Measurements from ENCODE around the gene NR2C1. TPM values are rescaled to one million over a fixed set of nuclear protein-coding genes. Genes with fewer than 3 reads are reported as not detected.

The NR2C1 gene
- total and polyA plus RNA-seq, 9 of the 15 experiments (the other 6 are each of a cell fraction or from before 2014, with no cell fraction given): 8.5 to 42.4 (median 35.6) TPM

DNA sequence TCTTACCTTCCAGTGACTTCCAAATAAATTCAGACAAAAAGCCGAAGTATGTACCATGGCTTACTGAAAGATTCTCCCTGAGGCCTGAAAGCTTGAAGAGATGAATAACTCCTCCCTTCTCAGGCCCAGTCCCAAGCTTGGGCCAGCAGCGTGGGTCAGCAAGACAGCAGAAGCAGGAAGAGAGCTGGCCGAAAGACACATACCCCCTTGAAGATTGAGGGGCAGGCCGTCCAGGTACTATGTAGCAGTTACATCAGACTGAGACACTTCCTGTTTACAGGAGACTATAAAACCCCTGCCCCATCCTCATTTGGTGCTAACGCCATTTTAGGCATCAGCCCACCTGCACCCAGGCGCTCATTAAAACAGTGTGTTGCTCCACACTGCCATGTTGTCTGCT, 84.9 kb downstream of the NR2C1 start (continued):
- TF ChIP-seq, protein P1, sequence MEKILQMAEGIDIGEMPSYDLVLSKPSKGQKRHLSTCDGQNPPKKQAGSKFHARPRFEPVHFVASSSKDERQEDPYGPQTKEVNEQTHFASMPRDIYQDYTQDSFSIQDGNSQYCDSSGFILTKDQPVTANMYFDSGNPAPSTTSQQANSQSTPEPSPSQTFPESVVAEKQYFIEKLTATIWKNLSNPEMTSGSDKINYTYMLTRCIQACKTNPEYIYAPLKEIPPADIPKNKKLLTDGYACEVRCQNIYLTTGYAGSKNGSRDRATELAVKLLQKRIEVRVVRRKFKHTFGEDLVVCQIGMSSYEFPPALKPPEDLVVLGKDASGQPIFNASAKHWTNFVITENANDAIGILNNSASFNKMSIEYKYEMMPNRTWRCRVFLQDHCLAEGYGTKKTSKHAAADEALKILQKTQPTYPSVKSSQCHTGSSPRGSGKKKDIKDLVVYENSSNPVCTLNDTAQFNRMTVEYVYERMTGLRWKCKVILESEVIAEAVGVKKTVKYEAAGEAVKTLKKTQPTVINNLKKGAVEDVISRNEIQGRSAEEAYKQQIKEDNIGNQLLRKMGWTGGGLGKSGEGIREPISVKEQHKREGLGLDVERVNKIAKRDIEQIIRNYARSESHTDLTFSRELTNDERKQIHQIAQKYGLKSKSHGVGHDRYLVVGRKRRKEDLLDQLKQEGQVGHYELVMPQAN (IDR thresholded peaks at IDR 0.05; ENCODE audit: borderline replicate concordance): no peak
- no peak for TF ChIP-seq EP300 (IDR thresholded peaks at IDR 0.05; ENCODE audit: low read length)

GRCh38 chr12:94987801-94988200, 85.6 kb downstream of the NR2C1 start:
- ATAC-seq: no peak
- Histone ChIP-seq H3K4me3 (no peak overlapping the region), H2AFZ (ENCODE audit: low read depth, low read length) (no peak overlapping the region), H3K4me1 (replicated peaks in 1 of 2; ENCODE audit: control insufficient read depth in 2 of 2, insufficient read depth in 2 of 2, low read length in 2 of 2) (no peaks in the 10 kb centered on the region), H3K9me3 (replicated peaks; ENCODE audit: control insufficient read depth, insufficient read depth, low read depth, low read length) (no peaks in the 10 kb centered on the region), H3K9ac (ENCODE audit: insufficient read depth in 1 of 2, low read depth in 2 of 2, low read length in 2 of 2) (no peak overlapping the region), H3K27ac (ENCODE audit: extremely low read depth, low read depth, low read length) (no peak overlapping the region), H4K20me1 (replicated peaks; ENCODE audit: control insufficient read depth, insufficient read depth, low read length) (no peaks in the 10 kb centered on the region), H3K36me3 (ENCODE audit: control insufficient read depth, insufficient read depth, low read length) (peaks cover 41% of the 10 kb centered on the region; the same call in 2 of the 3 replicates), H3K9me1 (ENCODE audit: control insufficient read depth, insufficient read depth, low read length) (no peaks in the 10 kb centered on the region), H3K27me3 (ENCODE audit: control insufficient read depth in 2 of 2, insufficient read depth in 2 of 2, low read length in 2 of 2) (no peaks in the 10 kb centered on the region), H3K79me2 (ENCODE audit: control insufficient read depth, insufficient read depth, low read length) (peaks cover 3% of the 10 kb centered on the region; the same call in 1 of the 3 replicates), H3K4me2 (ENCODE audit: insufficient read depth, low read length) (no peak overlapping the region)
- POLR2A ChIA-PET: no interaction called here
- no TSS peak for BruUV-seq (replicated peaks)
- DNase-seq (ENCODE audit: extremely low read depth in 1 of 4, low spot score in 3 of 4): no peak
- intact Hi-C loops (cut with micrococcal nuclease): no loop called here
- CTCF ChIA-PET (ENCODE audit: low intra/inter-chr PET ratio): no interaction called here
- FAIRE-seq: no peak
- in situ Hi-C loops (cut with MboI): no loop called here
- 60% methylated on average over 2 of the region's 2 CpGs for WGBS (ENCODE audit: insufficient coverage, low coverage, missing lambda C conversion rate)
- TF ChIP-seq, protein P2, sequence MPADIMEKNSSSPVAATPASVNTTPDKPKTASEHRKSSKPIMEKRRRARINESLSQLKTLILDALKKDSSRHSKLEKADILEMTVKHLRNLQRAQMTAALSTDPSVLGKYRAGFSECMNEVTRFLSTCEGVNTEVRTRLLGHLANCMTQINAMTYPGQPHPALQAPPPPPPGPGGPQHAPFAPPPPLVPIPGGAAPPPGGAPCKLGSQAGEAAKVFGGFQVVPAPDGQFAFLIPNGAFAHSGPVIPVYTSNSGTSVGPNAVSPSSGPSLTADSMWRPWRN (IDR thresholded peaks at IDR 0.05; ENCODE audit: low read depth): no peak
- TF ChIP-seq DACH1 (IDR thresholded peaks at IDR 0.05; ENCODE audit: partially characterized antibody) (no peak), POLR2B (IDR thresholded peaks at IDR 0.05; ENCODE audit: low read depth, partially characterized antibody) (no peak), PHTF2 (CRISPR knock-in tag; IDR thresholded peaks at IDR 0.05) (no peak), NELFE (IDR thresholded peaks at IDR 0.05; ENCODE audit: insufficient read depth, insufficient read length) (no peak), GTF2E2 (tag; IDR thresholded peaks at IDR 0.05) (no peak), ESRRB (CRISPR knock-in tag; IDR thresholded peaks at IDR 0.05; ENCODE audit: borderline replicate concordance) (no peak), ZNF668 (CRISPR knock-in tag; IDR thresholded peaks at IDR 0.05) (no peak), TSC22D4 (tag; IDR thresholded peaks at IDR 0.05) (no peak), KAT8 (IDR thresholded peaks at IDR 0.05; ENCODE audit: low read depth) (no peak), ZNF274 (IDR thresholded peaks at IDR 0.05; ENCODE audit: borderline replicate concordance, low read depth, low read length) (no peak)
- TF ChIP-seq, protein P3, sequence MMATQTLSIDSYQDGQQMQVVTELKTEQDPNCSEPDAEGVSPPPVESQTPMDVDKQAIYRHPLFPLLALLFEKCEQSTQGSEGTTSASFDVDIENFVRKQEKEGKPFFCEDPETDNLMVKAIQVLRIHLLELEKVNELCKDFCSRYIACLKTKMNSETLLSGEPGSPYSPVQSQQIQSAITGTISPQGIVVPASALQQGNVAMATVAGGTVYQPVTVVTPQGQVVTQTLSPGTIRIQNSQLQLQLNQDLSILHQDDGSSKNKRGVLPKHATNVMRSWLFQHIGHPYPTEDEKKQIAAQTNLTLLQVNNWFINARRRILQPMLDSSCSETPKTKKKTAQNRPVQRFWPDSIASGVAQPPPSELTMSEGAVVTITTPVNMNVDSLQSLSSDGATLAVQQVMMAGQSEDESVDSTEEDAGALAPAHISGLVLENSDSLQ (IDR thresholded peaks at IDR 0.05): no peak
- TF ChIP-seq, protein P4, sequence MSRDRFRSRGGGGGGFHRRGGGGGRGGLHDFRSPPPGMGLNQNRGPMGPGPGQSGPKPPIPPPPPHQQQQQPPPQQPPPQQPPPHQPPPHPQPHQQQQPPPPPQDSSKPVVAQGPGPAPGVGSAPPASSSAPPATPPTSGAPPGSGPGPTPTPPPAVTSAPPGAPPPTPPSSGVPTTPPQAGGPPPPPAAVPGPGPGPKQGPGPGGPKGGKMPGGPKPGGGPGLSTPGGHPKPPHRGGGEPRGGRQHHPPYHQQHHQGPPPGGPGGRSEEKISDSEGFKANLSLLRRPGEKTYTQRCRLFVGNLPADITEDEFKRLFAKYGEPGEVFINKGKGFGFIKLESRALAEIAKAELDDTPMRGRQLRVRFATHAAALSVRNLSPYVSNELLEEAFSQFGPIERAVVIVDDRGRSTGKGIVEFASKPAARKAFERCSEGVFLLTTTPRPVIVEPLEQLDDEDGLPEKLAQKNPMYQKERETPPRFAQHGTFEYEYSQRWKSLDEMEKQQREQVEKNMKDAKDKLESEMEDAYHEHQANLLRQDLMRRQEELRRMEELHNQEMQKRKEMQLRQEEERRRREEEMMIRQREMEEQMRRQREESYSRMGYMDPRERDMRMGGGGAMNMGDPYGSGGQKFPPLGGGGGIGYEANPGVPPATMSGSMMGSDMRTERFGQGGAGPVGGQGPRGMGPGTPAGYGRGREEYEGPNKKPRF (IDR thresholded peaks at IDR 0.05; ENCODE audit: low read depth, low read length): no peak

Data from K562 (cell line).